Fibroblast of lung (primary cell): Measurements from ENCODE around the gene CTNND1.

Experiments used
- CTCF ChIP-seq, 2 donors: IDR thresholded peaks in 1 of 2; conservative IDR thresholded peaks in 1 of 2; 1 replicate in 1 of 2; 2 replicates in 1 of 2; pipeline ENCODE4 v1.5.1; 2011 to 2012; ENCODE audit warnings: low read length in 2 of 2, control low read depth in 1 of 2, inconsistent platforms in 1 of 2, low read depth in 1 of 2, mild to moderate bottlenecking in 1 of 2
- EZH2 ChIP-seq: IDR thresholded peaks from 2 replicates; pipeline ENCODE4 v1.5.1; 2012; ENCODE audit warnings: low read length, control low read depth, mild to moderate bottlenecking; ENCODE audit errors: missing control alignments

- TF ChIP-seq EZH2, result no peak
- no peak for TF ChIP-seq CTCF (conservative IDR thresholded peaks at IDR 0.05 in 1 of 2, IDR thresholded peaks at IDR 0.05 in 1 of 2; ENCODE audit: low read depth in 1 of 2, low read length in 2 of 2)
These were observed 2.4 kb downstream of the CTNND1 start for GRCh38 chr11:57764021-57764420.
